NCI-H1436 treated with DMSO at 0.1 percent for 48 hours (cell line): ENCODE measurements around the gene CCDC71.

Experiments
- DNase-seq: peaks from one replicate; lab custom pipeline; 2025; lab: John Stamatoyannopoulos, UW

The CCDC71 gene

DNA sequence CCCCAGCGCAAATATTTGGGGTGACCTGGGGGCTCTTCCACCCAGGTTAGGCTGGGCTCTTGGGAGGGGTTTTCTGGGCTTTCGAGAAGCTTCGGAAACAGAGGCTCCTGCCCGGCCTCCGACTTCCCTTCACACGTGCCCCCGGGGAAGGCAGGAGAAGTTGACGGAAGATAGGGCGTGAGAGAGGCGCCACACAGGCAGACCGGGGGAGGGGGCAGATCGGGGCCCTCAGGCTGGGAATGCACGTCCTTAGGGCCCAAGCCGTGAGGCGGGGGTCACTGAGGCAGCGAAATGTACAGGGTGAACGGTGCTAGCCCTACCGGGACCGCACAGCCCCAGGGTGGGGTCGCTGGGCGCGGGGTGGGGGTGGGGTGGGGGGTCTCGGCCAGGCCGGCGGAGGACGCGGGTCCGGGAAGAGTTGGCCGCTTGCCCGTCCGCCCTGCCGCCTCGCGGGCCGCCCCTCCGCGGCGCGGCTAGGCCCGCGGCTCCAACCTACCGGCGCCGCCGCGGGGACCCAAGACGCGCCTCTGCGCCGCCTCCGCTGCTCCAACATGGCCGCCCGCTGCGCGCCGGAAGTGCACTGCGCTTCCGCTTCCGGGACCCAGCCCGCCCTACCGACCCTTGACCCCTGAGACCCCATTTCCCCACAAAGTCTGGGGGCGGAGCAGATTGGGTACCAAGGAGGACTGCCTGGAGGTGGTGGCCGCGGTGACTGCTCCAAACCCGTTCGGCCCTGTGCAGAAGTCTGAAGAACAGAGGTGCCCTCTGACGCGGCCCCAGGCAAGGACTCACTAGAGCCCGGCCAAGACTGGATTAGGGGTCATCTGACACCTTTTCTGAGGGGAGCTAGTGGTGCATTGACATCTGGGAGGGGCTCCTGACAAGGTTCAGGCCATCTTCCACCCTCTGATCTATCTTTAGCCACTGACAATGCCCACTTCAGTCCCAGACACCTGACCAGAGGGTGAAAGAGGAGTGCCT, at the start of gene CCDC71:
Gene CCDC71 (minus strand): TSS at position 561 of the 981 bp plus-strand sequence. CDS start 2,123 bp downstream, outside the sequence.
- DNase-seq, result no peak

DNA sequence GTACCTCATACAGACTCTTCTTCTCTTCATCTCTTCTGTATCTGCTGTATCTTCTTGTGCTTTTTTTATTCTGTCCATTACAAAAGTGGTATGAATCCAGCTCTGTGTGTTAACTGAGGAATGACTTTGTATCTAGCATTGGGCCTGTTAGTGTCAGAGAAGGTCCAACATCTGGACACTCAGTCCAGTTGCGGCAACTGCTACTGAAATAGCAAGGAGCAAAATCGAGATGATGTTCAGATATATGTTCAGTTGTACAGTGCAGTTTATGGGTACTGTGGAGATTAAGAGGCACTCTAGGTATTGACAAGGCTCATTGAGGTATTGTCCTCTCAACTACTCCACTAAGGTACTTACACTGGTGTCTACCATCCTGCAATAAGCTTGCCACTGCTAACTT, 47.9 kb upstream of the CCDC71 start:
- no peak for DNase-seq

DNA sequence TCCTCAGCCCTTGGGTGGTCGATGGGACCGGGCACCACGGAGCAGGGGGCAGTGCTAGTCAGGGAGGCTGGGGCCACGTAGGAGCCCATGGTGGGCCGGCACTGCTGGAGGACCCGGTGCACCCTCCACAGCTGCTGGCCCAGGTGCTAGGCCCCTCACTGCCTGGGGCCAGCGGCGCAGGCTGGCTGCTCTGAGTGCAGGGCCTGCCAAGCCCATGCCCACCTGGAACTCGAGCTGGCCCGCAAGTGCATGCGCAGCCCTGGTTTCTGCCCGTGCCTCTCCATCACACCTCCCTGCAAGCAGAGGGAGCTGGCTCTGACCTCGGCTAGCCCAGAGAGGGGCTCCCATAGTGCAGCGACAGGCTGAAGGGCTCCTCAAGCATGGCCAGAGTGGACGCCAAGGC, 47.4 kb upstream of the CCDC71 start:
- DNase-seq, result no peak

DNA sequence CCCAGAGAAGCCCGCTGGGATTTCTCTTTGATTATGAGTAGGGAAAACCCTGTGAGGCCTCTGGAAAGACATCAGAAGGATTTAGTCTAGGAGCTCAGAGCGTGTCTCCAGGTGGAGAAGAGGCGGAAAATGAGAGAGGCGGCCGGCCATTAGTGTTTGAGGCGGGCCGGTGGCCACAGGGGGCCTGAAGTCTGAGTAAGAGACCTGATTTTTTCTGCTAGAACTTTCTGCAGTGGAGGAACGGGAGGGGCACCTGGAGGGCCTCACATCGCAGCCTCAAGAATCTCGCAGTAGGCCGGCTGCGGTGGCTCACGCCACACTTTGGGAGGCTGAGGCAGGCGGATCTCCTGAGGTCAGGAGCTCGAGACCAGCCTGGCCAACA, 33.8 kb upstream of the CCDC71 start:
- no peak for DNase-seq

DNA sequence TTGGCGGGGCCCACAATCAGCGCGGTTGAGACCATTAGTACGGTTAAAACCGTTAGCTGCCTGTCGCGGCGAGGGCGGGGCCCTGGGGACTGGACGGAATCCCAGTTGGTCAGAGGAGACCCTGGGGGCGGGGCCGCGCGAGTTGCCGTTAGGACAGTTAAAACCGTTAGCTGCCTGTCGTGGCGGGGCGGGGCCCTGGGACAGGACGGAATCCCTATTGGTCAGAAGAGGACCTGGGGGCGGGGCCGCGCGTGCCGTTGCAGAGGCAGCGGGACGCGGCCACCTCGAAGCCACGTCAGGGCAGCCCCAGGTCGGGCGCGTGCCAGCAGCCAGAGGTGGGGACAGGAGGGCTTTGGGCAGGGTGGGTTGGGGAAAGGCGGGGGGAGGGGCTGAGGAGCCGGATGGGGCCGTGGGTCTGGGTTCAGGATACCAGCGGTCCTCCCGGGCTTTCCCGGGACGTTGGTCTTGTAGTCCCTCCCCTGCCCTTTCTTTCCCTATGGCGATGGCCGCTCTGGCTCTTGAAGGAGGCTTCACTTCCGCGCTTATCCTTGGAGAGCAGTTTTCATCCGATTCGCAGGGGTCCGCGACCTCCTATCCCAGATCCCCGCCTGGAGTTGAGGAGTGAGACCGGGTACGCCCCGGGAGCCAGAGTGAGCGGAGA, 33.2 kb upstream of the CCDC71 start:
- DNase-seq, result no peak

DNA sequence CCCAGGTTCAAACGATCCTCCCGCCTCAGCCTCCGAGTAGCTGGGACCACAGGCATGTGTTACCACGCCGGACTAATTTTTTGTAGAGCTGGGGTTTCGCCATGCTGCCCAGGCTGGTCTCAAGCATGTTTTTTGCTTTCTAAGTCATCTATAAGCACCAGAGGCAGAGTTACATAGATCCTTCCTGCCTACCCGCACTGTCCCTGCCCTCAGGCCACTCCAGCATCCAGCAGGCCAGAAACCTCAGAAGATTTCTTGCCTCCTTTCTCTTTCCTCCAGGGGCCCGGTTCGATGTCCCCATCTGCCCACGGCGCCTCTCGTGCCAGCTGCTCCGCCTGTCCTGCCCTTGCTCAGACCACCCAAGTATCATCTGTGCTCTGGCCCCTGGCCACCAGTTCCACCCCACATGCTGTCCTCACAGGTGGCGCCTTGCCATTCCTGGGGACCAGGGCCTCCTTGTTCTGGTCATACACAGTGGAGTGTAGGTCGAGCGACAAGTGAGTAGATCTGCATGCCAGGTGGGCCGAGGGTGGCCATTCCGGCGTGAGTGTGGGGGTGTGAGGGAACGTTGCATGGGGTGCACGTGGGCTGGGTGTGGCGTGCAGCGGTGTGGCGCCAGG, 32.6 kb upstream of the CCDC71 start:
- DNase-seq, result no peak

DNA sequence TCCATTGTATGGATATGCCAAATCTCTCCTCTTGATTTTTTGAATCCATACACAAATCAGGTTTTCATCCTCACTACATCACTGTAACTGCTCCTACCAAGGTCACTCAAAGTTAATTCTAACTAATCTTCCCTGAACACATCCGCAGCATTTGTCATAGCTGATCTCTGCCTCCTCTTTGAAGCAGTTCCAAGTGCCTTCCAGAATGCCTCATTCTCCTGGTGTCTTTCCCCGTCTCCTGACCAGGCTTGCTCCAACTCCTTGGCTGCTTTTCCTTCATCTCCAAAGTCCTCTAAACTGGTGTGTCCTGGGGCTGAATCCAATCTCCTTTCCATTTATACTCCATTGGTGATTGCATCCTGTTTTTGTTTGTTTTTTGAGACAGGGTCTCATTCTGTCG, 32.0 kb upstream of the CCDC71 start:
- no peak for DNase-seq

DNA sequence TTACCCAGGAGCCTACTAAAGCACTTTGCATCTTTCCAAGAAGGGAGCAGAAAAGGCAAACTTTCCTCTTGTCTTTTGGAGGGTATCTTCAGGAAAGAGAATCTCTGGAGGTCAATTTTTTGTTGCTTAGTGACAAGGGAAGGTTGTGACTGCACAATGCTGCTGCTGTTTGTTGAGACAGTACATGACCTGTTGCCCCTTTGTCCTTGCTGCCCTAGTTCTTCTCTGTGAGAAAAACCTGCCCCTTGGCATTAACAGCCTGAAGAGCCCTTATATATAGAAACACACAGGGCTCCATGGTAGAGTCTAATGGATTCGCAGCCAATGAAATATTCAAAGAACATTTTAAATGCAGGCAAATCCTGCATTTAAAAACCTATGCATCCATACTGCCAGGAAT, 25.6 kb upstream of the CCDC71 start:
- no peak for DNase-seq

DNA sequence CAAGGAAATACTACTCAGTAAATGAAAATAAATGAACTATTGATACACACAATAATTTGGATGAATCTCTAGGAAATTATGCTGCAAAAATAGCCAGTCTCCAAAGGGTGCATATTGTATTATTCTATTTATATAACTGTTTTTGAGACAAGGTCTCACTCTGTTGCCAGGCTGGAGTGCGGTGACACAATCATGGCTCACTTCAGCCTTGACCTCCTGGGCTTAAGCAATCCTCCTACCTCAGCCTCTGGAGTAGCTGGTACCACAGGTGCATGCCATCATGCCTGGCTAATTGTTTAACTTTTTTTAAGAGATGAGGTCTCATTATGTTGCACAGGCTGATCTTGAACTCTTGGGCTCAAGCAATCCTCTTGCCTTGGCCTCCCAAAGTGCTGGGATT, 17.7 kb upstream of the CCDC71 start:
- no peak for DNase-seq

DNA sequence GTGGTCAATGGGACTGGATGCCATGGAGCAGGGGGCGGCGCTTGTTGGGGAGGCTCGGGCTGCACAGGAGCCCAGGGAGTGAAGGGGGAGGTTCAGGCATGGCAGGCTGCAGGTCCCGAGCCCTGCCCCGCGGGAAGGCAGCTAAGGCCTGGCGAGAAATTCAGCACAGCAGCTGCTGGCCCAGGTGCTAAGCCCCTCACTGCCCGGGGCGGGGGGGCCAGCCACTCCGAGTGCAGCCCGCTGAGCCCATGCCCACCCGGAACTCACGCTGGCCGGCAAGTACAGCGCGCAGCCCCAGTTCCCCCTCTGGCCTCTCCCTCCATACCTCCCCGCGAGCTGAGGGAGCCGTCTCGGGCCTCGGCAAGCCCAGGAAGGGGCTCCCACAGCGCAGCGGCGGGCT, 16.6 kb upstream of the CCDC71 start:
- DNase-seq, result no peak

DNA sequence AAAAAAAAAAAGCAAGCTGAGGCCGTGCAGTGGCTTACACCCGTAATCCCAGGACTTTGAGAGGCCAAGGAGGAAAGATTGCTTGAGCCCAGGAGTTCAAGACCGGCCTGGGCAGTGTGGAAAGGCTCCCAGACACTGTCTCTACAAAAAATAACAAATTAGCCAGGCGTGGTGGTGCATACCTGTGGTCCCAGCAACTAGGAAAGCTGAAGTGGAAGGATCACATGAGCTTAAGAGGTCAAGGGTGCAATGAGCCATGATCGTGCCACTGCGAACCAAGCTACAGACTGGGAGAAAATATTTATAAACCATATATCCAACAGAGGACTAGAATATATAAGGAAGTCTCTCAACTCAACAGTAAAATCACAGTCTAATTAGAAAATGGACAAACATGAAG, 15.2 kb upstream of the CCDC71 start:
- DNase-seq, result no peak

DNA sequence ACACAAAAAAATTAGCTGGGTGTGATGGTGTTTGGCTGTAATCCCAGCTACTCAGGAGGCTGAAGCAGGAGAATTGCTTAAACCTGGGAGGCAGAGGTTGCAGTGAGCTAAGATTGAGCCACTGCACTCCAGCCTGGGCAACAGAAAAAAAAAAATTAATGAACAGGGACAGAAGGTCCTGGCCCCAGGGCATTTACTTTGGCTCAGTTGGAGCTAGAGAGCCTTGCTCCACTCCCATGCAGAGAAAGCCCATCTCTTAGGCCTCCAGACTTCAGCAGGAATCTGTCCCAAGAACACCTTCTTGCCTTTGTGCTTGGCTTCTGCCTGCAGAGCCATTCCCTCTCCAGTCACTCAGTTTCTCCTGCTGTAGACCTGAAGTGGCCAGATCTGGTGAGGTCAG, 14.0 kb upstream of the CCDC71 start:
- no peak for DNase-seq

DNA sequence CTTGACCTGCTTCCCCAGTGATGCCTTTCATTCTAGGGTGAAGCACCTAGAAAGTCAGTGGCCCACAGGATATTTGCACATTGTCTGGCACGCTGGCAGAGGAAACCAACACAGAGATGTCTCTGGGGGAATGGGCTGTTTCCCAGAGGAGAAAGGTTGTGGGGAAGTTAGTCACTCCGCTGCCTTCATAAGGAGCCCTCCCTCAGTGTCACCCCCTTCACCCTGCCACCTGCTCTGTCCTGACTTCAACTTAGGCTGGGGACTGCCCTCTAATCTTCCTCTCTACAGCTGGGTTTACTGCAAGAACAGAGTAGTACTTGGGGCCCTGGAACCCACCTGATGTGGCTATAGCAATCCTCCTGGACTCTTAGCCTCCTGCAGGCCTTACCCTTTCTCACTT, 10.9 kb upstream of the CCDC71 start:
- DNase-seq, result no peak

DNA sequence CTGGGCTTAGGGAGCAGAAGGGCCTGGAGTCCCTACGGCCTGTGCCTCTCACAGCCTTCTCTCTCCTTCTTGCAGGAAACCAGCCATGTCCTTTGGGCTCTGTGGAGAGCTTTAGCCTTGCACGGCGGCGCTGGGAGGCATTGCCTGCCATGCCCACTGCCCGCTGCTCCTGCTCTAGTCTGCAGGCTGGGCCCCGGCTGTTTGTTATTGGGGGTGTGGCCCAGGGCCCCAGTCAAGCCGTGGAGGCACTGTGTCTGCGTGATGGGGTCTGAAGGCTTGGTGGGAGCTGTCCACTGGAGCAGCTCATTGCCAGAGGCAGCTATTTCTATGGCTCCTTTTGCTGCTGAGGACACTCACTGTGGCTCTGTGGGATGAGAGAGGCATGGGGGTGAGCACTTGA, 9.4 kb upstream of the CCDC71 start:
- DNase-seq, result no peak

DNA sequence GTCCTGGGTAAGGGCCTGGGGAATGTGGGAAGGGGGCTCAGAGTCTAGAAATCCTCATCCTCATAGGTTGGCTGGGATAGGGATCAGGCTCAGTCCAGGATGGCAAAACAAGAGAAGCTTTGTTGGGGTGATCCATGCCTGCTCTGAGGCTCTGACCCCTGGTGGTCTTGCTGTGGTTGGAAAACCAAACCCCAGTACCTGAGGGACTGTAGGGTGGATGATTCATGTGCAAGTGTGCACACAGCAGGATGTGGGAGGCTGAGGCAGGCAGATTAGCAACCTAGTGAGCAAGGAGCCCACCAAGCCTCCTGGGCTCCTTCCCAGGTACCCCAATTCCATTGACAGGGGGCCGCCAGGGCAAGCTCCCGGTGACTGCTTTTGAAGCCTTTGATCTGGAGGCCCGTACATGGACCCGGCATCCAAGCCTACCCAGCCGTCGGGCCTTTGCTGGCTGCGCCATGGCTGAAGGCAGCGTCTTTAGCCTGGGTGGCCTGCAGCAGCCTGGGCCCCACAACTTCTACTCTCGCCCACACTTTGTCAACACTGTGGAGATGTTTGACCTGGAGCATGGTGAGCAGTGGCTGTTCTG, 8.4 kb upstream of the CCDC71 start:
- no peak for DNase-seq

DNA sequence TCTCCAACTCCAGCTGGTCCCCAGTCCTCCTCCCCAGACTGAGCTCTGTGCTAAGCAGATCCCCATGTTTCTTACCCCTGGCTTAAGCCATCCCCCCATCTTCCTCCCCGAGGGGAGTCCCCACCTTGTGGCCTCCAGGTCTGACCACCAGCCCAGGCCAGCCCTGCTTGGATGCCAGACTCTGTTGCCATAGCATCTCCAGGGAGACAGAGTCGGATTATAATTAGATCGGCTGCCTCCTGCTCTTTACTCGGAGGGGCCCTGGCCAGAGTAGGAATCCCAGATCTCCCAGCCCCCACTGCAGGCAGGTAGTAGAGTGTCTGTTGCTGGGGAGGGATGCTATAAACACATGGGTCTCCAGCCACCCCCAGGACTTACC, 7.7 kb upstream of the CCDC71 start:
- no peak for DNase-seq

DNA sequence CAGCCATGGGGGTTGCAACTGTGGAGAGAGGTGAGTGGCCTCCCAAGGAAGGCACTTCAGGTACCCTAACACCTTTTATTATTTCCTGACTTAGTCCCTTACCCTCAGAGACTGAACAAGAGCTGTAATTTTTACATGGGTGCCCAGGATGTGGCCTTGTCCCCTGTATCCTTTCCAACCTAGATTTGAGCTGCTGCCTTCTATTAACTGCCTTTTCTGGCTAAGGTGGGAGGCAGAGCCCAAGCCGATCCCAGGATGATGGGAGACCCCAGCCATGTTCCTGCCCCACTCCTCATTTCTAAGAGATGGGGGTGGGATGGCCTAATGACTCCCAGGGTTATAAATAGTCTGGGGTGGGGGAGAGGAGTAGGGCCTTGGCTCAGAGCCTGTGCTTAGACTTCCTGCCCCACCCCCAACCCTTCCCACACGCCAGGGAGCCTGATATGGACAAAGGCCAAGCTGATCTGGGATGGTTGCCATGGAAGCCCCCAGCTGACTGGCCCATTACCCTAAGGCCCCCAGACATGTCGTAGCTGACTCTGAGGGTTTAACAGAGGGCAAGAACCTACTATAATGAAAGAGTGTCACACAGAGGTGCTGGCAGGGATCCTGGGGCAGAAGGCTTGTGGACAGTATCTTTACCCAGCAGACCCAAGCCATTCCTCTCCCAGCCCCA, 7.1 kb upstream of the CCDC71 start:
- DNase-seq, result no peak

DNA sequence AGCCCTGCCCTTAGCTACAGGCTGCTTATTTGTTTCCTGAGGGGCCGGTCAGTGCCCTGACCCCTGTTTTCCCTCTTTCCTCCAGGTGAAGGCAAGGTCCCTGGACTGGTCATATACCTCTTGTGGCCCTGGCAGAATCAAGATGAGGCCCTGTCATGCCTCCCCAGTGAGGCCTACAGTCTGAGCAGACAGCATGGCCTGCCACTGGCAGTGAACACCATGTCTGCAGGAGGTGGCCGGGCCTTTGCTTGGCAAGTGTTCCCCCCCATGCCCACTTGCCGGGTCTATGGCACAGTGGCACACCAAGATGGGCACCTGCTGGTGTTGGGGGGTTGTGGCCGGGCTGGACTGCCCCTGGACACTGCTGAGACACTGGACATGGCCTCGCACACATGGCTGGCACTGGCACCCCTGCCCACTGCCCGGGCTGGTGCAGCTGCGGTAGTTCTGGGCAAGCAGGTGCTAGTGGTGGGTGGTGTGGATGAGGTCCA, 6.5 kb upstream of the CCDC71 start:
- DNase-seq, result no peak

DNA sequence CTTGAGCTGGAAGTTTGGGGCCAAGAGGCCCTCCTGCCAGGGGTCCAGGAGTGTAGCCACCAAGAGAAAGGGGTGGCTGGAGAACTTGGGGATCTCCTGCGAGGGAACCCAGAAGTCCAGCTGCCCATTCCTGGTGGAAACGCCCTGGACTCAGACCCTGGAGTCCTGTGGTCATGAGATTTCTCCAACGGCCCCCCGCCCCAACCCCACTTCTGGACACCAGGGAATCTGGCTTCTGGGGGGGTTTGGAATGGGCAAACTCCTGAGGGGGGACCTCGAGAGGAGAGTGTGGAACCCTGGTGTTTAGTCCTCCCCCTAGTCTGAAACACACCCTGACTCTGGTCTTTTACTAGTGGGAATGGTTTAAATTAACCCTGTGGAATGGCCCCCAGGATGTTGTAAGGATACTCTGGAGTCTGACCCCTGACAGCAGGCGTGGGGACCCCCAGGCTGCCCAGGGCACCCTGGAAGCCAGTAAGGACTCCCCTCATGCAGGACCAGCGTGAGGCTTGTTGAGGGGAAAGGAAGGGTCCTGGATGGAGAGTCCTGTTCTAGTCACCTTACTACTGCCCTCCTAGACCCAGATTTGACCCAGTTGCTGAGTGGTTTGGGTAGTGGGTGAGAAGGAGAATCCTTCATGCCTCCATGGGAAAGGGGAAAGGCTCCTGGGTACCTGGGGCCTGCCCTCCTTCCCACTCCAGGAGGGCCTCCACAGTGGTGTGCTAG, 5.8 kb upstream of the CCDC71 start:
- DNase-seq, result no peak

DNA sequence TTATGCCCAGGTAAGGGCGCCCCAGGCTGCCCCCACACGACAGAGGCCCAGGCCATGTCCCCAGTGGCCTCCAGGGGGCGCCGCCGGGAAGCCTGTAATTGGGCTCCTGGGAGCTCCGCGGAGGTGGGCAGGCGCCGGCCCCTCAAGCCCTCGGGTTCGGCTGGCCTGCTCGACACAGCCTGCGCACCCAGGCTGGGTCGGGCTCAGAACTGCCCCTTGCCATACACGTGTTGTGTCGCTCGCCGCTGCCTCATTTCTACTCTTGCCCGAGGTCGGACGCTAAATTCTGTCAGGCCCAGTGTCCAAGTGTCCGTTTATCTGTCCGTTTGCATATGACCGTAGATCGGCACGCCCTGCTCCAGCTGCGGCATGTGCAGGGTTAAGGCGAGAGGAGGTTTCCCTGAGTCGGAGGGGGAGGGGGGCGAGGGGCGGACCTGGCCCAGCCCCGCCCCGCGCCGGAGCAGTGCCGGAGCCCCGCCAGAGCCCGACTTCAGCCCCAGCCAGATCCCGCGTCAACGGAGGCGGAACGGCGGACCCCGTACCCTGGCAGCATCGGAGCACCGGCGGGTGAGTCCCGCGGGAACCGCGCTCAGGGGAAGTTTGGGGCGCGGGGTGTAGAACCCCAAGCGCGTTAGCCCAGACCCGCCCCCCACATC, 5.1 kb upstream of the CCDC71 start, which contains the start of gene KLHDC8B:
Gene KLHDC8B (plus strand): TSS at position 480 of the 656 bp plus-strand sequence. CDS start 1,172 bp downstream, outside the sequence.
- DNase-seq, result no peak

DNA sequence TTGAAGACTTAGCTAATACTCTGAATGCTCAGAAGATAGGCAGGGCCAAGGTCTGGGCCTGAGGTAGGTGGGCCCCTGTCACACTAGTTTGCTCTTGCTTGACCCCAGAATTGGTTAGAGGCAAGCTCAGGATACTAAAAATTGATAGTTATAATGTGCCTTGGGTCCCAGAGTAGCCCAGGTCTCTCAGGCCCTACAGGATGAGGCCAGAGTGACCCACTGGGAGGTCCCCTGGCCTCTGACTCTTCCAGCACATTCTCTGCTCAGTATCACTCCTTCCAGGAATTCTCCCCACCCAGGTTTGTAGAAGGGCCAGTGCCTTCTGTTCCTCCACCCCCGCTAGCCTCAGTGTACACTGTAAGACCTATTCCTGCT, 4.6 kb upstream of the CCDC71 start:
- no peak for DNase-seq
